Vagina (tissue), 2 donors: ENCODE results near the gene KRTAP20-4. TPM values are rescaled to one million over a fixed set of nuclear protein-coding genes. Genes with fewer than 3 reads are reported as not detected.

Experiments used
- DNase-seq, 2 donors: peaks; one replicate each; pipeline ENCODE4 v3.0.0-alpha.2; 2017; ENCODE audit errors: extremely low spot score in 2 of 2
- H3K27ac ChIP-seq: fragments of 200-600 bp; sonication (generic); one replicate; pipeline ENCODE4 v1.5.1; 2019
- H3K27me3 ChIP-seq: fragments of 200-600 bp; sonication (generic); one replicate; pipeline ENCODE4 v1.5.1; 2019
- H3K36me3 ChIP-seq, 2 donors: fragments of 200-600 bp; sonication (generic); one replicate each; pipeline ENCODE4 v1.5.1; 2017 to 2019
- H3K4me1 ChIP-seq: fragments of 200-600 bp; sonication (generic); one replicate; pipeline ENCODE4 v1.5.1; 2019
- H3K4me3 ChIP-seq, 2 donors: fragments of 200-600 bp; sonication (generic); 1 replicate in 1 of 2; 2 replicates in 1 of 2; pipeline ENCODE4 v1.5.1; 2016 to 2019
- H3K9me3 ChIP-seq: fragments of 200-600 bp; sonication (generic); one replicate; pipeline ENCODE4 v1.5.1; 2019
- POLR2A ChIP-seq, 2 donors: fragments of 450-650 bp; IDR thresholded peaks; one replicate each; pipeline ENCODE4 v1.6.1; 2017; ENCODE audit warnings: antibody characterized with exemption in 2 of 2, mild to moderate bottlenecking in 2 of 2, moderate library complexity in 2 of 2
- POLR2AphosphoS5 ChIP-seq, 2 donors: sonication (generic); formaldehyde crosslinking; IDR thresholded peaks; one replicate each; pipeline ENCODE4 v1.9.0; 2017; ENCODE audit warnings: antibody characterized with exemption in 2 of 2, mild to moderate bottlenecking in 2 of 2, low read depth in 1 of 2; ENCODE audit not compliant: insufficient read depth in 1 of 2
- intact Hi-C: fragments of 100-400 bp; cut with DNase I; formaldehyde crosslinking; loops from one replicate; pipeline ENCODE4 v1.15.1; 2023
- total RNA-seq: library from RNA; depleted of rRNA; stranded (reverse); fragments of >200 nt; gene quantifications from one replicate; pipeline ENCODE4 v1.2.3, GENCODE V29; 2016
- TF ChIP-seq, protein P1 (sequence below), 3 experiments: fragments of 450-650 bp in 2 of 3; fragments of 200-600 bp in 1 of 3; sonication (generic) in 1 of 3; IDR thresholded peaks; one replicate each; pipeline ENCODE4 v1.5.1; 2017 to 2019; ENCODE audit warnings: antibody characterized with exemption in 3 of 3, mild to moderate bottlenecking in 2 of 3, moderate library complexity in 2 of 3

KRTAP20-4 gene
- total RNA-seq, 1 donor from 2014 or later = not detected

DNA sequence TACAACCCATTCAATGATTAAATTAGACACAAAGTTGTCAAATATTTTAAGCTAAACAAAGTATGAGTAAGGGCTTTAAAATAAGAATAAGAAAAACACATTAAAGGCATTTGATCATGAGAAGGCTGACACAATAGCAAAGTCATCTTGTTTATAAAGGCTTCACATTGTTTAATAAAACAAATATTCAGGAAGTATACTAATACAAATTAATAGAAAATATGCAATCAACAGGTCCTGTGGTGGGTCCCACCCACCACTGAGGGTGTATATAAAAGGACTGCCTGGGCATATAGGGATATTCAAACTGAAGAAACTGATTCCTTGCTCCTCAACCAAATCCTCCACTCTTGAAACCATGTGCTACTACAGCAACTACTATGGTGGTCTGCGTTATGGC is 14.5 kb downstream of the KRTAP20-4 start, which contains the start of gene KRTAP20-2:
KRTAP20-2 (plus strand) TSS at position 301 of the 400 bp plus-strand sequence; CDS start at position 359, 58 bp downstream.
- intact Hi-C loops = no loop called here
- TF ChIP-seq POLR2A (IDR thresholded peaks at IDR 0.05) (no peak), POLR2AphosphoS5 (IDR thresholded peaks at IDR 0.05; ENCODE audit: insufficient read depth in 1 of 2, low read depth in 1 of 2) (no peak)
- TF ChIP-seq, protein P1, sequence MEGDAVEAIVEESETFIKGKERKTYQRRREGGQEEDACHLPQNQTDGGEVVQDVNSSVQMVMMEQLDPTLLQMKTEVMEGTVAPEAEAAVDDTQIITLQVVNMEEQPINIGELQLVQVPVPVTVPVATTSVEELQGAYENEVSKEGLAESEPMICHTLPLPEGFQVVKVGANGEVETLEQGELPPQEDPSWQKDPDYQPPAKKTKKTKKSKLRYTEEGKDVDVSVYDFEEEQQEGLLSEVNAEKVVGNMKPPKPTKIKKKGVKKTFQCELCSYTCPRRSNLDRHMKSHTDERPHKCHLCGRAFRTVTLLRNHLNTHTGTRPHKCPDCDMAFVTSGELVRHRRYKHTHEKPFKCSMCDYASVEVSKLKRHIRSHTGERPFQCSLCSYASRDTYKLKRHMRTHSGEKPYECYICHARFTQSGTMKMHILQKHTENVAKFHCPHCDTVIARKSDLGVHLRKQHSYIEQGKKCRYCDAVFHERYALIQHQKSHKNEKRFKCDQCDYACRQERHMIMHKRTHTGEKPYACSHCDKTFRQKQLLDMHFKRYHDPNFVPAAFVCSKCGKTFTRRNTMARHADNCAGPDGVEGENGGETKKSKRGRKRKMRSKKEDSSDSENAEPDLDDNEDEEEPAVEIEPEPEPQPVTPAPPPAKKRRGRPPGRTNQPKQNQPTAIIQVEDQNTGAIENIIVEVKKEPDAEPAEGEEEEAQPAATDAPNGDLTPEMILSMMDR (IDR thresholded peaks at IDR 0.05) = no peak
- no peaks in the 10 kb centered on the region for H3K4me1 ChIP-seq
- no peaks in the 10 kb centered on the region for H3K36me3 ChIP-seq
- no peaks in the 10 kb centered on the region for H3K9me3 ChIP-seq
- no peaks in the 10 kb centered on the region for H3K27me3 ChIP-seq
- no peak within 1 kb of the TSS for H3K4me3 ChIP-seq
- DNase-seq = no peak
- no peak within 1 kb of the TSS for H3K27ac ChIP-seq

DNA sequence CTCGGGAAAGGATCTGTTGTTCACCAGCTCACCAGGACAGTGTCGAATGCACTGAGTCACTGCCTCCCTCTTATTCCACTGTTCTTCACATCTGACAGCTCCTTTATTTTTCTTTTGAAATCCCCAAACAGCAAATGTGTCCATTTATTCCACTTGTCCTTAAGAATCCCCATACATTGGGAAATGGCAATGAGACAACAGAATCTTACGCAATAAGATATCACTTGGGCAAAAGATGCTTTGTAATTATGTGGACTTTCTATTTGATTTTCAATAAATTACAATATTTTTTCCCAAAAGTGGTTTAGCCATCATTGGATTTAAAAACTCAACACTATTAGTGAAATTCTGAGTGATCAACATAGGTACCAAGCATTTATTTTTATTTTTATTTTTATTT is 18.3 kb downstream of the KRTAP20-4 start:
- intact Hi-C loops = no loop called here
- H3K4me3 ChIP-seq = no peak overlapping the region
- no peaks in the 10 kb centered on the region for H3K9me3 ChIP-seq
- no peaks in the 10 kb centered on the region for H3K36me3 ChIP-seq
- no peaks in the 10 kb centered on the region for H3K4me1 ChIP-seq
- no peak overlapping the region for H3K27ac ChIP-seq
- TF ChIP-seq, protein P1 (IDR thresholded peaks at IDR 0.05) = no peak
- no peak for TF ChIP-seq POLR2AphosphoS5 (IDR thresholded peaks at IDR 0.05; ENCODE audit: insufficient read depth in 1 of 2, low read depth in 1 of 2)
- no peak for TF ChIP-seq POLR2A (IDR thresholded peaks at IDR 0.05)
- no peaks in the 10 kb centered on the region for H3K27me3 ChIP-seq
- no peak for DNase-seq

DNA sequence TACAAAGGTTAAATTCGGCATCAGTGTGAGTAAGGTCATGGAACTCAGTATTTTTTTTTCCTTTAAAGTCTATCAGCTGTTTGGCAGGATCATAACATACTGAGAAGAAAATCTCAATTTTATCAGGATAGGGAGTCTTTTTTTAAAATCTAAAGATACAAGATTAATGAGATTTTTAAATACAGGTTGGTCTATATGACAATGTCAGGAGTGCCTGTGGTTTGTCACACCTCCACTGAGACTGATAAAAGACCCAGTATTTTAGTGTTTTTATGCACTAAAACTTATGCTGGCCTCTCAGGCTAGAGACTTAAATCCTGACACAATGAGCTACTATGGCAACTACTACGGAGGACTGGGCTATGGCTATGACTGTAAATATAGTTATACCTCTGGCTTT is 22.1 kb downstream of the KRTAP20-4 start, which contains the start of gene KRTAP20-3:
KRTAP20-3 (plus strand) TSS at position 301 of the 400 bp plus-strand sequence.
- intact Hi-C loops = no loop called here
- Histone ChIP-seq H3K36me3 (no peaks in the 10 kb centered on the region), H3K9me3 (no peaks in the 10 kb centered on the region), H3K4me3 (no peak within 1 kb of the TSS), H3K27me3 (no peaks in the 10 kb centered on the region), H3K27ac (no peak within 1 kb of the TSS), H3K4me1 (no peaks in the 10 kb centered on the region)
- DNase-seq = no peak
- TF ChIP-seq POLR2AphosphoS5 (IDR thresholded peaks at IDR 0.05; ENCODE audit: insufficient read depth in 1 of 2, low read depth in 1 of 2) (no peak), POLR2A (IDR thresholded peaks at IDR 0.05) (no peak)
- TF ChIP-seq, protein P1 (IDR thresholded peaks at IDR 0.05) = no peak

DNA sequence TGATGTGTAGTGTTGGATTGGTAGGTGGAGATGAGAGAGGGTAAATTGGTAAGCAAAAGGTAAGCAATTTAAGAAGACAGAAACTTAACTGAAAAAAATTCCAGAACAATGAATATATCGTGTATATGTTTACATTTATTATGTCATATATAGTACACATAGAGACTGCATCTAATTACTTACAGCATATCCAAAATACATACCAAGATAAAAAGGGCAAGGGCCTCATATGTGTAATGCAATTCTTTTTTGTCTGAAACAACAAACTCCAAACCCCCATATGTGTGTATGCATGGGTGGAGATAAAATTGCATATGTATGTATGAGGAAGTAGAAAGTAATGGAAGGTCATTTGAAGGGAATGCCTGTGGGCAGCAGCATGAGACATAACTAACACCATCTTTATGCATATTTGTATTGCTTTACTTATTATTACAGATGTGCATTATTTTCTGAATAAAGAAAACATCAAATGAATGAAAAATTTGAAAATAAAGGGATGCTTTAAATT is 26.5 kb downstream of the KRTAP20-4 start:
- Histone ChIP-seq H3K9me3 (no peaks in the 10 kb centered on the region), H3K27ac (no peak overlapping the region), H3K27me3 (no peaks in the 10 kb centered on the region), H3K4me1 (no peaks in the 10 kb centered on the region), H3K4me3 (no peak overlapping the region), H3K36me3 (no peaks in the 10 kb centered on the region)
- no peak for DNase-seq
- TF ChIP-seq POLR2AphosphoS5 (IDR thresholded peaks at IDR 0.05; ENCODE audit: insufficient read depth in 1 of 2, low read depth in 1 of 2) = no peak
- no peak for TF ChIP-seq POLR2A (IDR thresholded peaks at IDR 0.05)
- TF ChIP-seq, protein P1 (IDR thresholded peaks at IDR 0.05) = no peak
- intact Hi-C loops = no loop called here

DNA sequence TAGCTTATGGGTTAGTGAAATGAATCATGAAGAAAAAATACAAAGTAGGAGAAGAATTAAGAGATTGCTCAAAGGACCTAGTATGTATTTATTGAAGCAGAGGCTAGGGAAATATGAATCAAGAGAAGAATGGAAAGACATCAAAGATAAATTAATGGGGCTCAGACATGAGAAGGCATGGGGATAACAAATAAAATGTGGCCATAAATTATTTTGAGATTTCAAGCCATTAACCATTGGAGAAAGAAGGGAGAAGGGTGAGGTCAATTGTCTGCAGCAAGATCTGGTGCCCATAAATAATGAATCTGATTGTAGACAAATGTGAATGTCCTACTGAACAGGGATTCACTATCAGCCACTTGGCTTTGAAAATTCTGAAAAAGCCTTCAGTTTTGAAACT is 32.5 kb downstream of the KRTAP20-4 start:
- no peak for DNase-seq
- H3K4me1 ChIP-seq = no peaks in the 10 kb centered on the region
- intact Hi-C loops = loop anchor here (10.0 kb wide), 1 partner anchor 768 kb away; no protein-coding TSS in a partner anchor
- no peak for TF ChIP-seq POLR2A (IDR thresholded peaks at IDR 0.05)
- TF ChIP-seq, protein P1 (IDR thresholded peaks at IDR 0.05) = no peak
- TF ChIP-seq POLR2AphosphoS5 (IDR thresholded peaks at IDR 0.05; ENCODE audit: insufficient read depth in 1 of 2, low read depth in 1 of 2) = no peak
- no peaks in the 10 kb centered on the region for H3K36me3 ChIP-seq
- no peak overlapping the region for H3K27ac ChIP-seq
- no peak overlapping the region for H3K4me3 ChIP-seq
- no peaks in the 10 kb centered on the region for H3K9me3 ChIP-seq
- no peaks in the 10 kb centered on the region for H3K27me3 ChIP-seq
